Duodenal mucosa (tissue), 2 donors: ENCODE measurements around the gene LCE1E.

Source experiments
- H3K27ac ChIP-seq: one replicate; pipeline ENCODE4 v1.7.0; 2013; ENCODE audit warnings: low read depth, low read length
- H3K27me3 ChIP-seq, 2 donors: one replicate each; pipeline ENCODE4 v1.7.0; 2013; ENCODE audit warnings: low read length in 2 of 2, control low read depth in 1 of 2; ENCODE audit not compliant: insufficient read depth in 2 of 2, control insufficient read depth in 1 of 2
- H3K36me3 ChIP-seq, 2 donors: one replicate each; pipeline ENCODE4 v1.7.0; 2013; ENCODE audit warnings: low read length in 2 of 2, control low read depth in 1 of 2; ENCODE audit not compliant: insufficient read depth in 2 of 2, control insufficient read depth in 1 of 2
- H3K4me1 ChIP-seq, 2 donors: one replicate each; pipeline ENCODE4 v1.7.0; 2013; ENCODE audit warnings: low read length in 2 of 2, control low read depth in 1 of 2; ENCODE audit not compliant: insufficient read depth in 2 of 2, control insufficient read depth in 1 of 2
- H3K4me3 ChIP-seq, 2 donors: one replicate each; pipeline ENCODE4 v1.7.0; 2013; ENCODE audit warnings: low read length in 2 of 2, low read depth in 1 of 2
- H3K9ac ChIP-seq, 2 donors: one replicate each; pipeline ENCODE4 v1.7.0; 2013; ENCODE audit warnings: low read length in 2 of 2, low read depth in 1 of 2
- H3K9me3 ChIP-seq, 2 donors: one replicate each; pipeline ENCODE4 v1.7.0; 2013; ENCODE audit warnings: low read length in 2 of 2, control low read depth in 1 of 2; ENCODE audit not compliant: control insufficient read depth in 1 of 2

Gene LCE1E

GRCh38 chr1:152786077-152786476 lies at the start of gene LCE1E:
Gene LCE1E (plus strand): TSS chr1:152786257. CDS start chr1:152787300, 1,043 bp downstream.
- no peak within 1 kb of the TSS for H3K27ac ChIP-seq
- no peak within 1 kb of the TSS for H3K9ac ChIP-seq
- no peak within 1 kb of the TSS for H3K4me3 ChIP-seq
- H3K36me3 ChIP-seq: no peaks in the 10 kb centered on the region
- H3K27me3 ChIP-seq: no peaks in the 10 kb centered on the region
- no peaks in the 10 kb centered on the region for H3K9me3 ChIP-seq
- H3K4me1 ChIP-seq: no peaks in the 10 kb centered on the region

DNA sequence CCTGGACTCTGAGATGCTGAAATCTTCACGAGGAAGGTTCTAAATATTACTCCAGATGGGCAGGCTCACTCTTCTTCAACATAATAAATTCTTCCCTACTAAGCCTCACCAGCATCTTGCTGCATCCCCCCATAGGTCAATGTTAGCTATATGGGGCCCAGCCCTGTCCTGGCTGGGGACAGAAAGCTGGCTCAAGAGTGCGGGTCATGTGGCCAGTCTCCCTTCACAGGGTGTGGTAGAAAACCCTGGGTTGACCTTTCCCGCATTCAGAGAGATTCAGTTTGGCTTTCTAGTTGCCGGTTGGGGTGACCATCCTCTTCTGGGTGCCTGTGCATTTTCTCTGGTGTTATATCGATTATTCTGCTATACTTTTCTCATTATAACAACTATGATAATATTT lies 48.1 kb upstream of the LCE1E start:
- Histone ChIP-seq H3K9me3 (no peaks in the 10 kb centered on the region), H3K4me1 (no peaks in the 10 kb centered on the region), H3K4me3 (no peak overlapping the region), H3K27ac (no peak overlapping the region), H3K9ac (no peak overlapping the region), H3K36me3 (no peaks in the 10 kb centered on the region), H3K27me3 (no peaks in the 10 kb centered on the region)

GRCh38 chr1:152739841-152740240 lies 46.2 kb upstream of the LCE1E start:
- Histone ChIP-seq H3K36me3 (no peaks in the 10 kb centered on the region), H3K4me3 (no peak overlapping the region), H3K27ac (no peak overlapping the region), H3K9me3 (no peaks in the 10 kb centered on the region), H3K4me1 (no peaks in the 10 kb centered on the region), H3K27me3 (no peaks in the 10 kb centered on the region), H3K9ac (no peak overlapping the region)

GRCh38 chr1:152741656-152742055 lies 44.4 kb upstream of the LCE1E start:
- H3K9me3 ChIP-seq: no peaks in the 10 kb centered on the region
- H3K4me1 ChIP-seq: no peaks in the 10 kb centered on the region
- no peaks in the 10 kb centered on the region for H3K27me3 ChIP-seq
- no peak overlapping the region for H3K9ac ChIP-seq
- H3K36me3 ChIP-seq: no peaks in the 10 kb centered on the region
- no peak overlapping the region for H3K27ac ChIP-seq
- no peak overlapping the region for H3K4me3 ChIP-seq

DNA sequence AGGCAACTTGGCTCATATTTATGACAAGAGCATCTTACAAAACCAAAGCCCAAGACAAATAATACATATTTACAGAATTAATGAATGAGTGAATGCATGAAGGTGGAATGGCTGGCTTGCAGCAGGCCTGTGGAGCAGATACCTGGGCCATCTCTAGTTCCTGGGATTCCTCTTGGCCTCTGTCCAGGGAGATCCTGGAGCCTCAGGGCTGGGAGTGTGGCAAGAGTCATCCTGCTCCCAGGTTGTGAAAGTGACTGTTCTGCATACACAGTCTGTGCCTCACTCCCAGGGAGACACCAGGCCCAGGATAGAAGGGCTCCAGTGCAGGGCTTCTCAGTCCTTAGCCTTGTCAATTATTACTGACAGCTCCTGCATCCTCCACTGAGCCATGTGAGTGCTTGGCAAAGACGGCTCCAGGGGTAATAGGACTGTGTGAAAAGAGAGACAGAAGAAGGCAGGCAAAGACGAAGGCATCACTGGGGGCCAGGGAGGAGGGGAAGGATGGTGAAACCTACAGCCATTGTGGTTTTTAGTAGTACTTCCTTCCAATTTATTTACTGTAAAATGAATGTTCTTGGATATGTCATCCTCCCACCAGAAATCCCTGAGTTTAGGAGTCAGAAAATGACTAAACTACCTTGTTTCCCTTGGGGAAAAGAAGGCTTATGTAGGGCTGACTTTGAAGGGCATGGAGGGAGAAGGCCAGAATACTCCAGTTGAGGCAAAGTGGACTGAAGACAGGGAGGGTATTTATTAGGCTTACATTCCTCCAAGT lies 42.5 kb upstream of the LCE1E start:
- Histone ChIP-seq H3K27ac (no peak overlapping the region), H3K4me1 (no peaks in the 10 kb centered on the region), H3K36me3 (no peaks in the 10 kb centered on the region), H3K9ac (no peak overlapping the region), H3K4me3 (no peak overlapping the region), H3K9me3 (no peaks in the 10 kb centered on the region), H3K27me3 (no peaks in the 10 kb centered on the region)

- H3K4me3 ChIP-seq: no peak overlapping the region
- H3K27me3 ChIP-seq: no peaks in the 10 kb centered on the region
- no peaks in the 10 kb centered on the region for H3K4me1 ChIP-seq
- H3K36me3 ChIP-seq: no peaks in the 10 kb centered on the region
- H3K27ac ChIP-seq: no peak overlapping the region
- no peak overlapping the region for H3K9ac ChIP-seq
- no peaks in the 10 kb centered on the region for H3K9me3 ChIP-seq
These were observed 40.8 kb upstream of the LCE1E start for GRCh38 chr1:152745289-152745704.

- no peaks in the 10 kb centered on the region for H3K36me3 ChIP-seq
These were observed 40.2 kb upstream of the LCE1E start for GRCh38 chr1:152745765-152746444.

GRCh38 chr1:152747831-152748230 lies 38.2 kb upstream of the LCE1E start:
- Histone ChIP-seq H3K4me3 (no peak overlapping the region), H3K9me3 (no peaks in the 10 kb centered on the region), H3K36me3 (no peaks in the 10 kb centered on the region), H3K4me1 (no peaks in the 10 kb centered on the region), H3K27me3 (no peaks in the 10 kb centered on the region), H3K27ac (no peak overlapping the region), H3K9ac (no peak overlapping the region)

More at GRCh38 chr1:152745765-152746444, 40.2 kb upstream of the LCE1E start:
- Histone ChIP-seq H3K27ac (no peak overlapping the region), H3K4me3 (no peak overlapping the region), H3K9me3 (no peaks in the 10 kb centered on the region), H3K4me1 (no peaks in the 10 kb centered on the region), H3K27me3 (no peaks in the 10 kb centered on the region), H3K9ac (no peak overlapping the region)

DNA sequence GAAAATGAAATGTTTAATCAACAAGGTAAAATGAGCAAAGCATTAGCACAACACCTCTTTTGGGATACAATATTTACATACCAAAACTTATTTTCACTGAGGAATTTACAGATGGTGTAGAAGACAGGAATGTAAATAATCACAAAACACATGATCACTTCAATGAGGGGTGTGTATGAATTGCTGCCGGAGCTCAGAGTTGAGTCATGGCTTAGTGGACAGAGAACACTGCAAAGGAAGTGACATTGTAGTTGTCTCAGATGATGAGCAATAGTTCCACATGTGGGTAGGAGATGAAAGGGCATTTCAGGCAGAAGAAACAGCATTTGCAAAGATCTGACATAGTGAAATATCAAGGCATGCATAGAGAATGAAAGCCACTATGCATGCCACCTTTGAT lies 33.8 kb upstream of the LCE1E start:
- no peaks in the 10 kb centered on the region for H3K36me3 ChIP-seq
- H3K9ac ChIP-seq: no peak overlapping the region
- no peaks in the 10 kb centered on the region for H3K4me1 ChIP-seq
- H3K4me3 ChIP-seq: no peak overlapping the region
- no peaks in the 10 kb centered on the region for H3K27me3 ChIP-seq
- H3K9me3 ChIP-seq: no peaks in the 10 kb centered on the region
- H3K27ac ChIP-seq: no peak overlapping the region

- H3K4me1 ChIP-seq: no peaks in the 10 kb centered on the region
- H3K4me3 ChIP-seq: no peak overlapping the region
- no peak overlapping the region for H3K9ac ChIP-seq
- H3K27ac ChIP-seq: no peak overlapping the region
- no peaks in the 10 kb centered on the region for H3K36me3 ChIP-seq
- no peaks in the 10 kb centered on the region for H3K27me3 ChIP-seq
- no peaks in the 10 kb centered on the region for H3K9me3 ChIP-seq
These were observed 32.5 kb upstream of the LCE1E start for GRCh38 chr1:152753586-152753985.
